ENCODE results near the gene SLC2A11. TPM values are rescaled to one million over a fixed set of nuclear protein-coding genes. Genes with fewer than 3 reads are reported as not detected.

SLC2A11 gene
- polyA plus RNA-seq, 1 donor from 2014 or later = 45.7 TPM

GRCh38 chr22:23925020-23925606, 67.4 kb downstream of the SLC2A11 start:
- Histone ChIP-seq H3K79me2 (replicated peaks; ENCODE audit: insufficient read depth, low read length) (no peaks in the 10 kb centered on the region), H2AFZ (ENCODE audit: low read depth, low read length) (no peak overlapping the region), H3K27ac (ENCODE audit: low read length) (no peak overlapping the region), H3K27me3 (ENCODE audit: insufficient read depth, low read depth, low read length) (no peaks in the 10 kb centered on the region), H3K4me2 (ENCODE audit: low read length) (no peak overlapping the region), H4K20me1 (ENCODE audit: insufficient read depth) (no peaks in the 10 kb centered on the region), H3K9me3 (ENCODE audit: low read length) (no peaks in the 10 kb centered on the region), H3F3A (ENCODE audit: insufficient read depth, low read length, poor library complexity, severe bottlenecking) (no peaks in the 10 kb centered on the region), H3K9me2 (ENCODE audit: insufficient read depth, low read length) (no peaks in the 10 kb centered on the region), H3K4me3 (ENCODE audit: low read length) (no peak overlapping the region), H3K9ac (ENCODE audit: low read length) (no peak overlapping the region), H3K36me3 (ENCODE audit: insufficient read depth, low read length) (no peaks in the 10 kb centered on the region)
- TF ChIP-seq EP300 (conservative IDR thresholded peaks at IDR 0.05; ENCODE audit: poor library complexity, severe bottlenecking) (no peak), RAD21 (conservative IDR thresholded peaks at IDR 0.05) (no peak), TAF1 (IDR thresholded peaks at IDR 0.05; ENCODE audit: low read depth) (no peak), MXI1 (conservative IDR thresholded peaks at IDR 0.05; ENCODE audit: poor library complexity, severe bottlenecking) (no peak), SMC3 (conservative IDR thresholded peaks at IDR 0.05; ENCODE audit: poor library complexity) (no peak), CTCF (IDR thresholded peaks at IDR 0.05; ENCODE audit: poor library complexity, severe bottlenecking) (no peak), EZH2 (IDR thresholded peaks at IDR 0.05; ENCODE audit: borderline replicate concordance, insufficient read depth, low read length, poor library complexity, severe bottlenecking) (no peak)

GRCh38 chr22:23926561-23926960, 68.9 kb downstream of the SLC2A11 start:
- Histone ChIP-seq H3K9me3 (ENCODE audit: low read length) (no peaks in the 10 kb centered on the region), H3K79me2 (replicated peaks; ENCODE audit: insufficient read depth, low read length) (no peaks in the 10 kb centered on the region), H3K4me2 (ENCODE audit: low read length) (no peak overlapping the region), H3K27ac (ENCODE audit: low read length) (no peak overlapping the region), H3K27me3 (ENCODE audit: insufficient read depth, low read depth, low read length) (no peaks in the 10 kb centered on the region), H3K36me3 (ENCODE audit: insufficient read depth, low read length) (no peaks in the 10 kb centered on the region), H3F3A (ENCODE audit: insufficient read depth, low read length, poor library complexity, severe bottlenecking) (no peaks in the 10 kb centered on the region), H3K4me3 (ENCODE audit: low read length) (no peak overlapping the region), H4K20me1 (ENCODE audit: insufficient read depth) (no peaks in the 10 kb centered on the region), H3K9ac (ENCODE audit: low read length) (no peak overlapping the region), H3K9me2 (ENCODE audit: insufficient read depth, low read length) (no peaks in the 10 kb centered on the region), H2AFZ (ENCODE audit: low read depth, low read length) (no peak overlapping the region)
- TF ChIP-seq SMC3 (conservative IDR thresholded peaks at IDR 0.05; ENCODE audit: poor library complexity) = no peak
- TF ChIP-seq EP300 (conservative IDR thresholded peaks at IDR 0.05; ENCODE audit: poor library complexity, severe bottlenecking) = no peak
- TF ChIP-seq CTCF (IDR thresholded peaks at IDR 0.05; ENCODE audit: poor library complexity, severe bottlenecking) = no peak
- TF ChIP-seq REST (IDR thresholded peaks at IDR 0.05; ENCODE audit: borderline replicate concordance) = no peak
- no peak for TF ChIP-seq MXI1 (conservative IDR thresholded peaks at IDR 0.05; ENCODE audit: poor library complexity, severe bottlenecking)
- no peak for TF ChIP-seq POLR2AphosphoS5 (IDR thresholded peaks at IDR 0.05)
- no peak for TF ChIP-seq EZH2 (IDR thresholded peaks at IDR 0.05; ENCODE audit: borderline replicate concordance, insufficient read depth, low read length, poor library complexity, severe bottlenecking)
- no peak for TF ChIP-seq TAF1 (IDR thresholded peaks at IDR 0.05; ENCODE audit: low read depth)
- no peak for TF ChIP-seq RAD21 (conservative IDR thresholded peaks at IDR 0.05)

Small RNAs within 50 kb of the gene (small RNA-seq; reads per million reads assigned to genes)
- gene RN7SL268P = 0 reads per million in 3 experiments

Other genes starting within 250 kb of the SLC2A11 start
- 0.48 and 1.6 TPM in 2 replicates for gene DRICH1, start 225.6 kb upstream of the SLC2A11 start, polyA plus RNA-seq
- gene RGL4, start 166.9 kb upstream of the SLC2A11 start, polyA plus RNA-seq = not detected in 2 replicates
- gene ZNF70, start 106.8 kb upstream of the SLC2A11 start, polyA plus RNA-seq = 1.3 and 1.5 TPM in 2 replicates
- not detected in 2 replicates for gene VPREB3, start 103.5 kb upstream of the SLC2A11 start, polyA plus RNA-seq
- not detected in 2 replicates for gene C22orf15, start 94.9 kb upstream of the SLC2A11 start, polyA plus RNA-seq
- 3.8 TPM in 1 of 2 replicates, not detected in the other for gene CHCHD10, start 89.9 kb upstream of the SLC2A11 start, polyA plus RNA-seq
- gene MMP11, start 85.0 kb upstream of the SLC2A11 start, polyA plus RNA-seq = 9.3 and 12.2 TPM in 2 replicates
- gene SMARCB1, start 70.9 kb upstream of the SLC2A11 start, polyA plus RNA-seq = 97.5 and 98.9 TPM in 2 replicates
- gene DERL3, start 18.9 kb upstream of the SLC2A11 start, polyA plus RNA-seq = 0.84 and 1.4 TPM in 2 replicates
- 369 and 421 TPM in 2 replicates for gene MIF, start 36.5 kb downstream of the SLC2A11 start, polyA plus RNA-seq
- 1.3 TPM in 1 of 2 replicates, not detected in the other for gene GSTT2B, start 103.3 kb downstream of the SLC2A11 start, polyA plus RNA-seq
- gene DDTL, start 109.0 kb downstream of the SLC2A11 start, polyA plus RNA-seq = 0.31 and 0.56 TPM in 2 replicates
- gene DDT, start 116.6 kb downstream of the SLC2A11 start, polyA plus RNA-seq = 117 and 122 TPM in 2 replicates
- not detected in 2 replicates for gene GSTT2, start 122.3 kb downstream of the SLC2A11 start, polyA plus RNA-seq
- gene GSTT4, start 147.6 kb downstream of the SLC2A11 start, polyA plus RNA-seq = not detected in 2 replicates
- 16.0 and 16.6 TPM in 2 replicates for gene CABIN1, start 153.4 kb downstream of the SLC2A11 start, polyA plus RNA-seq